ENCODE measurements around the gene CTAG2.
A peak's percentile ranks its signal among the peaks of the same experiment; 100 is the strongest.
"Not testable (repeated sequence)": the region's sequence is repeated elsewhere in the genome, so short reads cannot be mapped to it uniquely, and the experiment has no call there.

The CTAG2 gene

GRCh38 chrX:154653413-154653812 lies at the start of gene CTAG2:
Gene CTAG2 (minus strand): TSS chrX:154653579. CDS start chrX:154653515, 64 bp downstream.
- peak within 1 kb of the TSS in 3 of 11 experiments; percentile 21 to 23 (median 22); a peak in 3 of 22 replicates for H3K4me2 ChIP-seq

GRCh38 chrX:154698630-154699248 lies 45.4 kb upstream of the CTAG2 start:
- H3K9me3 ChIP-seq (replicated peaks in 1 of 11): peaks cover 0 to 38% (median 15%) of the 10 kb centered on the region in 11 experiments; a peak in 17 of 22 replicates
- peaks cover 53 to 98% (median 86%) of the 10 kb centered on the region in 11 experiments for H3K27me3 ChIP-seq
- peak overlapping the region in 10 of 11 experiments; percentile 23 to 59 (median 52); a peak in 19 of 22 replicates for H3K4me2 ChIP-seq
- peaks cover 0 to 3% (median 0%) of the 10 kb centered on the region in 11 experiments; a peak in 3 of 22 replicates for H4K20me1 ChIP-seq
- H3K36me3 ChIP-seq: peaks cover 5 to 75% (median 52%) of the 10 kb centered on the region in 11 experiments; a peak in 18 of 22 replicates
- no peak overlapping the region for H3K4me3 ChIP-seq
- peaks cover 42 to 62% (median 54%) of the 10 kb centered on the region in 10 experiments for H3K4me1 ChIP-seq
- TF ChIP-seq Cebpa-rat (IDR thresholded peaks at IDR 0.05): no peak
- H3K27ac ChIP-seq: no peak overlapping the region
- no peak overlapping the region for H3K9ac ChIP-seq

More at GRCh38 chrX:154653413-154653812, at the start of gene CTAG2:
- not testable (repeated sequence) for H4K20me1 ChIP-seq, H3K9ac ChIP-seq, H3K36me3 ChIP-seq, H3K27ac ChIP-seq, H3K4me3 ChIP-seq
- peaks cover 16 to 27% (median 21%) of the 10 kb centered on the region in 10 experiments for H3K4me1 ChIP-seq
- peaks cover 0 to 29% (median 15%) of the 10 kb centered on the region in 11 experiments; a peak in 14 of 22 replicates for H3K9me3 ChIP-seq (replicated peaks in 1 of 11)
- peaks cover 4 to 50% (median 26%) of the 10 kb centered on the region in 11 experiments; a peak in 17 of 22 replicates for H3K27me3 ChIP-seq

DNA sequence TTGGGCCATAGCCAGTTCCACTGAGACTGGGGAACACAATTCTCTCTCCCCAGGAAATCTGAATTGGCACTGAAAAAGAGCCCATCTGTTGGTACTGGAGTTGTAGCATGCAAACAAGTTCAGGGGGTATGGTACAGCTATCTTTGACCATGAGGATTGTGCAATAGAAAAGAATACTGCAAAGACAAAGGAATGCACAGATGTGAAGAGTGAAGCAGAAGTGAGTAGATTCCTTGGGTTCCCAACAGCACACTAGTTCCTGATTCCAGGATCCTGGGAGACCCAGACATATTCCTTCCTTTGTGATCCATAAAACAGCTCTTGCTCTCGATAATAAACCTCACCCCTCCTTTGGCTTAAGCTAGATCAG lies 43.3 kb upstream of the CTAG2 start:
- Histone ChIP-seq H3K9me3 (replicated peaks in 1 of 11) (peaks cover 11 to 41% (median 27%) of the 10 kb centered on the region in 11 experiments), H3K9ac (no peak overlapping the region; a peak in 1 of 22 replicates), H3K27me3 (peaks cover 56 to 94% (median 77%) of the 10 kb centered on the region in 11 experiments), H3K4me3 (no peak overlapping the region), H3K27ac (peak overlapping the region in 7 of 11 experiments; percentile 18 to 75 (median 60); a peak in 11 of 22 replicates), H4K20me1 (peaks cover 0 to 3% (median 0%) of the 10 kb centered on the region in 11 experiments; a peak in 2 of 22 replicates), H3K36me3 (peaks cover 5 to 79% (median 66%) of the 10 kb centered on the region in 11 experiments; a peak in 20 of 22 replicates), H3K4me2 (peak overlapping the region; percentile 22 to 74 (median 62)), H3K4me1 (peaks cover 42 to 62% (median 54%) of the 10 kb centered on the region in 10 experiments)
- TF ChIP-seq Cebpa-rat (IDR thresholded peaks at IDR 0.05): peak in 8 of 11 experiments; percentile 15 to 51 (median 29); a peak in 6 of 22 replicates

- Histone ChIP-seq H3K27ac (peak overlapping the region in 10 of 11 experiments; percentile 39 to 75 (median 58); a peak in 18 of 22 replicates), H3K36me3 (peaks cover 5 to 80% (median 65%) of the 10 kb centered on the region in 11 experiments; a peak in 20 of 22 replicates), H3K9ac (peak overlapping the region in 2 of 11 experiments; percentile 6 to 19; a peak in 1 of 22 replicates), H3K4me3 (0 out of 20 replicates have a peak overlapping the region, but pooled peaks of 1 of the 10 experiments have one; percentile 31), H4K20me1 (peaks cover 0 to 3% (median 0%) of the 10 kb centered on the region in 11 experiments; a peak in 2 of 22 replicates), H3K9me3 (replicated peaks in 1 of 11) (peaks cover 16 to 45% (median 31%) of the 10 kb centered on the region in 11 experiments), H3K4me2 (peak overlapping the region; percentile 22 to 74 (median 62)), H3K27me3 (peaks cover 50 to 88% (median 72%) of the 10 kb centered on the region in 11 experiments), H3K4me1 (peaks cover 42 to 62% (median 54%) of the 10 kb centered on the region in 10 experiments)
- TF ChIP-seq Cebpa-rat (IDR thresholded peaks at IDR 0.05): no peak
Measured at GRCh38 chrX:154695911-154696675, 42.7 kb upstream of the CTAG2 start.

DNA sequence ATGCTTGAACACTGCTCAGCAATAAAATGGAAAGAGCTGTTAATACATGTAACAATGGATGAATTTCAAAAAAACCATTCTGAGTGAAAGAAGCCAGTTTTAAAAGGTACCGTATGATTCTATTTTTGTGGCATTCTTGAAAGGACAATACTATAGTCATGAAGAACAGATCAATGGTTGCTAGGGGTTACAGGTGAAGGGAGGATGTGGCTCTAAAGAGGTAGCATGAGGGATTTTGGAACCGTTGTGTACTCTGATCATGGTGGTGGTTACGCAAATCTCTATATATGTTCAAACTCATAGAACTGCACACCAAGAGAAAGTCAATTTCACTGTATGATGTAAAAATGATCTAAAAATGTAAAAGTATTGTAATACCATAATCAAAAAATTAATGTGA lies 40.0 kb upstream of the CTAG2 start:
- H3K27me3 ChIP-seq: peaks cover 26 to 64% (median 45%) of the 10 kb centered on the region in 11 experiments
- no peak for TF ChIP-seq Cebpa-rat (IDR thresholded peaks at IDR 0.05)
- no peak overlapping the region for H3K27ac ChIP-seq

DNA sequence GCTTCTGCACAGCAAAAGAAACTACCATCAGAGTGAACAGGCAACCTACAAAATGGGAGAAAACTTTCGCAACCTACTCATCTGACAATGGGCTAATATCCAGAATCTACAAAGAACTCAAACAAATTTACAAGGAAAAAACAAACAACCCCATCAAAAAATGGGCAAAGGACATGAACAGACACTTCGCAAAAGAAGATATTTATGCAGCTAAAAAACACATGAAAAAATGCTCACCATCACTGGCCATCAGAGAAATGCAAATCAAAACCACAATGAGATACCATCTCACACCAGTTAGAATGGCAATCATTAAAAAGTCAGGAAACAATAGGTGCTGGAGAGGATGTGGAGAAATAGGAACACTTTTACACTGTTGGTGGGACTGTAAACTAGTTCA lies 37.1 kb upstream of the CTAG2 start:
- not testable (repeated sequence) for H3K4me2 ChIP-seq, H3K27ac ChIP-seq, H3K9ac ChIP-seq, H4K20me1 ChIP-seq, H3K4me3 ChIP-seq
- peaks cover 34 to 66% (median 56%) of the 10 kb centered on the region in 11 experiments for H3K9me3 ChIP-seq (replicated peaks in 1 of 11)
- peaks cover 16 to 54% (median 32%) of the 10 kb centered on the region in 11 experiments; a peak in 20 of 22 replicates for H3K27me3 ChIP-seq
- H3K36me3 ChIP-seq: peaks cover 0 to 64% (median 40%) of the 10 kb centered on the region in 11 experiments; a peak in 16 of 22 replicates
- H3K4me1 ChIP-seq: peaks cover 7 to 16% (median 13%) of the 10 kb centered on the region in 10 experiments

More for the DNA sequence above, 40.0 kb upstream of the CTAG2 start:
- Histone ChIP-seq H3K9ac (no peak overlapping the region), H3K36me3 (peaks cover 5 to 61% (median 50%) of the 10 kb centered on the region in 11 experiments; a peak in 20 of 22 replicates), H3K4me1 (peaks cover 32 to 43% (median 38%) of the 10 kb centered on the region in 10 experiments), H3K4me2 (no peak overlapping the region), H3K9me3 (replicated peaks in 1 of 11) (peaks cover 24 to 53% (median 38%) of the 10 kb centered on the region in 11 experiments), H3K4me3 (no peak overlapping the region), H4K20me1 (peaks cover 0 to 3% (median 0%) of the 10 kb centered on the region in 11 experiments; a peak in 1 of 22 replicates)

GRCh38 chrX:154672084-154672483 lies 18.7 kb upstream of the CTAG2 start:
- not testable (repeated sequence) for H3K9ac ChIP-seq, H4K20me1 ChIP-seq, H3K4me3 ChIP-seq, H3K27ac ChIP-seq, H3K4me1 ChIP-seq, H3K4me2 ChIP-seq
- peaks cover 0 to 28% (median 14%) of the 10 kb centered on the region in 11 experiments; a peak in 16 of 22 replicates for H3K36me3 ChIP-seq
- peaks cover 44 to 83% (median 61%) of the 10 kb centered on the region in 11 experiments for H3K9me3 ChIP-seq (replicated peaks in 1 of 11)
- peaks cover 58 to 96% (median 92%) of the 10 kb centered on the region in 11 experiments for H3K27me3 ChIP-seq

DNA sequence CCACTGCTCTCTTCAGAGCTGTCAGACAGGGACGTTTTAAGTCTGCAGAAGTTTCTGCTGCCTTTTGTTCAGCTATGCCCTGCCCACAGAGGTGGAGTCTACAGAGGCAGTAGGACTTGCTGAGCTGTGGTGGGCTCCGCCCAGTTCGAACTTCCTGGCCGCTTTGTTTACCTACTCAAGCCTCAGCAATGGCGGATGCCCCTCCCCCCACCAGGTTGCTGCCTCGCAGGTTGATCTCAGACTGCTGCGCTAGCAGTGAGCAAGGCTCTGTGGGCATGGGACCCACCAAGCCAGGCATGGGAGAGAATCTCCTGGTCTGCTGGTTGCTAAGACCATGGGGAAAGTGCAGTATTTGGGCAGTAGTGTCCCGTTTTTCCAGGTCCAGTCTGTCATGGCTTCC lies 17.5 kb upstream of the CTAG2 start:
- not testable (repeated sequence) for H4K20me1 ChIP-seq, H3K27ac ChIP-seq, H3K9ac ChIP-seq, H3K4me2 ChIP-seq, H3K4me1 ChIP-seq, H3K4me3 ChIP-seq
- Histone ChIP-seq H3K27me3 (peaks cover 49 to 87% (median 79%) of the 10 kb centered on the region in 11 experiments), H3K9me3 (replicated peaks in 1 of 11) (peaks cover 44 to 89% (median 64%) of the 10 kb centered on the region in 11 experiments), H3K36me3 (peaks cover 0 to 16% (median 5%) of the 10 kb centered on the region in 11 experiments; a peak in 10 of 22 replicates)

Data from BLaER1 treated with 17β-estradiol and CSF1 and Interleukin-3, amounts not matched to agents 10 nM and 100 nM (cell line).